H7 (cell line): ENCODE data around the gene RNF149. TPM values are rescaled to one million over a fixed set of nuclear protein-coding genes. Genes with fewer than 3 reads are reported as not detected.
"Not testable (repeated sequence)": the region's sequence is repeated elsewhere in the genome, so short reads cannot be mapped to it uniquely, and the experiment has no call there.

Experiments used
- DNase-seq: peaks from one replicate; pipeline ENCODE4 v3.0.0; 2012
- H3K27me3 ChIP-seq: 2 replicates; pipeline ENCODE4 v1.6.0; 2011; ENCODE audit warnings: mild to moderate bottlenecking, low read length; ENCODE audit not compliant: control insufficient read depth, insufficient read depth
- H3K36me3 ChIP-seq: replicated peaks from 2 replicates; pipeline ENCODE4 v1.5.1; 2011; ENCODE audit warnings: low read length; ENCODE audit not compliant: control insufficient read depth, insufficient read depth
- H3K4me3 ChIP-seq: 2 replicates; pipeline ENCODE4 v1.5.1; 2011; ENCODE audit warnings: low read depth, mild to moderate bottlenecking, control low read depth, low read length, moderate library complexity; ENCODE audit not compliant: insufficient read depth
- total RNA-seq: library from RNA; depleted of rRNA; stranded (reverse); fragments of >200 nt; shearing (Covaris generic); gene quantifications from 2 replicates; pipeline ENCODE4 v1.2.3, GENCODE V29; 2014

RNF149 gene
- total RNA-seq, 1 experiment from 2014 or later = 17.9 TPM

DNA sequence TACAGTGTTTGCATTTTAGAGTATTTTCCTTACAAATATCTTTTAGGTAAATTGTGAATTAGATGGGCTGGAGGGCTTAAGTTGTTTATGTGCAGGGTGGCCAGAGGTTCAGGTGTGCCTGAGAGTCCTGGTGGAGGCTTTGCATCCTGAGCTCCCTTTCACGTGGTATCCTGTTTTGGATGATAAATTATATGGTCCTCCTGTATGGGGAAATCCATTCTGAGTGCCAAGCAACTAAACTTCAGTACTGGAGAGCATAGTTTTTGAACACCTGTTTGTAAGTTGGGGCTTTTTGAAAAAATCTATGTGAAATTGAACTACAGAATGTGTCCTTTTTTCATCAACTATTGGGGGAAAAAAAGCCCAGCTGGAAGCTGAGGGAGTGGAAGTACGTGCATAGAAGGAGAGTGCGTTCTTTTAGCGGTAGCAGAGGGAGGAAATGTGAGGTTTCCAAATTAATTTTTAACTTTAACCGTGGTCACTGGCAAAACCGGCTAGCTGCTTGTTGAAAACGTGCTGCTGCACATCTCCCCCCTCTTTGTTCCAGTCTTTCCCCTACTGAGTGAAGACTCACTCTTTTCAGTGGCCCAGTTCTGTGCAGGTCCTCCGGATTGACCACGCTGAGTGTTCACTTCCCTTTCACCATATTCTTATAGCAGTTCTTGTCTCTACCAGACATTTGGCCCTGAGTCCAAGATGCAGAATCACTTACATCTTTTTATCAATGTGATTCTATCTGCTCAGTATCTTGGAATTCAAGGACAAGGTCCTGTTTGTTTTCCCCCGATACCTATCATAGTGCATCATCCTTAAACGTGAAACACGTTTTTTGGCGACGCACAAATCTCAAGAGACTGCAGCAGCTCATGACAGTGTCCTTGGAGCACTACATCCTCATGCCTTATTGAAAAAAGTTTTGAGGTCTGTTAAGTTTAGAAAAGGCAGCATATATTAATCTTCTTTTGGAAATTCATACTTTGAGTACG is 40.5 kb downstream of the RNF149 start:
- Histone ChIP-seq H3K4me3 (no peak overlapping the region), H3K27me3 (no peaks in the 10 kb centered on the region), H3K36me3 (peaks cover 14% of the 10 kb centered on the region)
- DNase-seq = no peak

DNA sequence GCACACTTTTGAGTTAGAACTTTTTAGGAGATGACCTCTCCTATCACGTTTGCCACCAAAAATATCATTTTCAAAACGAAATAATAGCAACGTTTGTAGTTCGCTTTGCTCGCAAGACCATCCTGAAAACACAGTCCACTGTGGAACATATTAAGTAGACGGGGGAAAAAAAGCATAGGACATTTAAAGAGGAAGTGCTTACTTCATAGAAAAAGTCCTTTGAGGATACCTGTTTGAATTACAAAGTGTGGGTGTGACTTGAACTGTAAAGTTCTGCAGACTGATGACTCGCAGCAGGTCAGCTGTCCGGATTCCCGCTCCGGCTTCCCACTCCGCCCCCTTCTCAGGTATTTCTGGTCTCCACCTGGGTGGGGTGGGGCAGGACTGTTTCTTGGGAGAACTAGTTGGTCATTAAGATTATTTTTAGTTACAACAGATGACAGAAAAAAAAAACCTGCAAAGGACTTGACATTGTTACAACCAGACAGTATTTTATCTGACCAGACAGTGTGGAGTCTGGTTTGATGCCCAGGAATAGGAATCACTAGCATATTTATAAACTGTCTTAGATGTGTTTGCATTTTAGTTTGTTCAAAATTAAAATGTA is 42.5 kb downstream of the RNF149 start:
- Histone ChIP-seq H3K4me3 (no peak overlapping the region), H3K36me3 (peaks cover 19% of the 10 kb centered on the region), H3K27me3 (no peaks in the 10 kb centered on the region)
- peak; percentile 41 for DNase-seq

DNA sequence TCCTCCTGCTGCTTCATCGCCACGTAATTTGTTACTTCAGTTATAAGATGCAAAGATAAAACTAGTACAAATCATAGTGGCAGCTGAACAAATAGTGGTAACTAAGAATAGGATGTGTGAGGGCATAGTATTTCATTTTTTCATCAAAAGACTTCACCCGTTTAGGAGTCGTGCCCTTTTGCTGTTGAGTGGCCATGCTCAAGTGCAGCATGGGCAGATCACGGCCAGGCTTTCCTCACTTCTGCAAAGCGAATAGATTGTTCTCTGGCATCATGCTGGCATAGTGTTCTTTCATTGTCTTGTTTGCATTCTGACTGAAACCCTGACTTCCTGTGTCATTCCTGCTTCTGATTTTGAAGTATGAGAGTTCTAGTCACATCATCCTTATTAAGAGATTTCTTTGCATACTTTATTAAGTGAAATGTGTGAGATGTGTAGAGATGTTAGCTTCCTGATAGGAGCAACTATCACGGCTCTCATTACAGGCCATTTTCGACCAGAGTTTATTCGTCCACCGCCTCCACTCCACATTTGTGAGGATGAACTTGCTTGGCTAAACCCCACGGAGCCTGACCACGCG is 44.1 kb downstream of the RNF149 start:
- no peaks in the 10 kb centered on the region for H3K27me3 ChIP-seq
- DNase-seq = no peak

DNA sequence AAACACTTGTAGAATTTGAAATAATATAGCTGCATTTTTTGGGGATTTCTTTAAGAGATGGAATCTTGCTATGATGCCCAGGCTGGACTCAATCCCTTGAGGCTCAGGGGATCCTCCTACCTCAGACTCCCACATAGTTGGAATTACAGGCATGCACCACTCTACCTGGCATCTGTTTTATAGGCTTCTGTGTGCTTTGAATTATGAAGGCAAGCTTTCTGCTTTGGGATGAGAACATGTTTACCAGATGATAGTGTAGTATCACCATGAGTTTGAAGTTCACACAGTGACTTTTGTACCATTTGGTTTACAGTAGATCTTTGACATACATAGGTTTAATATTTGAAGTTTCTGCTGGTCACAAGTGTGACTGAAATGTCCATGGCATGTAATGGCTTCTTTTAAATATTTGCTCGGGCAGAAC is 45.1 kb downstream of the RNF149 start:
- DNase-seq = no peak
- Histone ChIP-seq H3K36me3 (peaks cover 14% of the 10 kb centered on the region), H3K4me3 (no peak overlapping the region), H3K27me3 (no peaks in the 10 kb centered on the region)

More for the DNA sequence above, 44.1 kb downstream of the RNF149 start:
- Histone ChIP-seq H3K36me3 (peaks cover 14% of the 10 kb centered on the region), H3K4me3 (no peak overlapping the region)

DNA sequence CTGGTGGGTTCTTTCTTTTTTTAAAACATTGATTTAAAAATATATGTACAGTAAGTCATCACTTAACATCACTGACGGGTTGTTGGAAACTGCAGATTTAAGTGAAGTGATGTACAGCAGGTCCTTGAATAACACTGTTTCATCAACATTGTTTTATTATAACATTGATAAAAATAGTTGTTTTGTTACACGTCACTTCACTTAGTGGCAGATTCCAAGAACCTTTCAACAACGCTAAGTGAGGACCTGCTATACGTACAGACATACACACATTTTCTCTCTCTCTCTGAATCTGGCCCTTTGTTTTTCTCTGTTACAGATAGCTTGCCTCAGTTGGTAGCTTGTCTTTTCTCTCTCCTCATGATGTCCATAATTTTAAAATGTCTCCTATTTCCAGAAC is 46.4 kb downstream of the RNF149 start:
- DNase-seq = no peak
- H3K36me3 ChIP-seq = peaks cover 14% of the 10 kb centered on the region
- no peaks in the 10 kb centered on the region for H3K27me3 ChIP-seq
- no peak overlapping the region for H3K4me3 ChIP-seq

DNA sequence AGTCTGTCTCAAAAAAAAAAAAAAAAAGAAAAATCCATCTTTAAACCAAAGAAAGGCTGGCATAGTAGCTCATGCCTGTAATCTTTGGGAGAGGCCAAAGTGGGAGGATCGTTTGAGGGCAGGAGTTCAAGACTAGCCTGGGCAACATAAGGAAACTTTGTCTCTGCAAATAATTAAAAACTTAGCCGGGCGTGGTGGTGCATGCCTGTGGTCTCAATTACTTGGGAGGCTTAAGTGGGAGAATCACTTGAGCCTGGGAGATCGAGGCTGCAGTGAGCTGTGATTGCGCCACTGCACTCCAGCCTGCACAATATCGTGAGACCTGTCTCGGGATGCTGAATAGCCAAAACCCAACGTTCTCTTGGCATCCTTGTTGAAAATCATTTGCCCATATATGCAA is 49.7 kb downstream of the RNF149 start:
- Histone ChIP-seq H3K27me3 (no peaks in the 10 kb centered on the region), H3K4me3 (no peak overlapping the region), H3K36me3 (peaks cover 11% of the 10 kb centered on the region)
- no peak for DNase-seq

DNA sequence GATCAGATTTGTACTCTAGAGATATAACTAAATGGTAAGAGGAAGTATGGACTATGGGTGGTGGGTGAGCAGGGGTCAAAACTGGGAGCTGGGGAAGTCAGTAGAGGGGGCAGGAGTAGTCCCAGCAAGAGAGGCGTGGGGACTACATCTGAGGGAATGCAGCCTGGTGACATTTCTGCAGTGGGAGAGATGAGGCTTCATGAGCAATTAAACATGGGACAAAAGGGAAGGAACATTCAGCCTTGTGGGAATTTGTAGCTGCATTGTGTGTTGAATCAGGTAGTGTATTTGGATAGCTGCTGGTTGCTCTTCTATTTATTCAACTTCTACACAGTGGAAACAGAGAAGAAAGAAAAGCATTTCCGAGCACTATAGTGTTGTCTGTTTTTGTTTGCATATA is 52.2 kb downstream of the RNF149 start:
- H3K4me3 ChIP-seq = no peak overlapping the region
- DNase-seq = no peak
- no peaks in the 10 kb centered on the region; the same call in none of the 2 replicates for H3K36me3 ChIP-seq
- no peaks in the 10 kb centered on the region for H3K27me3 ChIP-seq

DNA sequence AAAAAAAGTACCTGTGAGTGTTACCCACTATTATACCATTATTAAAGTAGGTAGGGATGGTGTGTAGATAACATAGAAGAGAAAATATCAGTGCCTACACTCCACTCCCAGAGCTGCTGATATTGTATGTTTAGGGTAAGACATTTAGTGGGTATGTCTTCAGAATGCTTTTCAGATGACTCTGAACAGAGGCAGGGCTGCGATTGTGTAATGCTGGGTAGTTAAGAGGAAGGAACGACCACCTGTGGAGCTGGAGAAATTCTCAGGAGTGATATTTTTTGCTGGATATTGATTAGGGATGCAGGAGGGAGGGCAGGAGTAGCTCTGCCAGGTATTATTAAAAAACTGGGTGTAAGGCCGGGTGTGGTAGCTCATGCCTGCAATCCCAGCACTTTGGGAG is 53.0 kb downstream of the RNF149 start:
- DNase-seq = no peak
- Histone ChIP-seq H3K27me3 (no peaks in the 10 kb centered on the region), H3K36me3 (no peaks in the 10 kb centered on the region; the same call in none of the 2 replicates), H3K4me3 (no peak overlapping the region)

DNA sequence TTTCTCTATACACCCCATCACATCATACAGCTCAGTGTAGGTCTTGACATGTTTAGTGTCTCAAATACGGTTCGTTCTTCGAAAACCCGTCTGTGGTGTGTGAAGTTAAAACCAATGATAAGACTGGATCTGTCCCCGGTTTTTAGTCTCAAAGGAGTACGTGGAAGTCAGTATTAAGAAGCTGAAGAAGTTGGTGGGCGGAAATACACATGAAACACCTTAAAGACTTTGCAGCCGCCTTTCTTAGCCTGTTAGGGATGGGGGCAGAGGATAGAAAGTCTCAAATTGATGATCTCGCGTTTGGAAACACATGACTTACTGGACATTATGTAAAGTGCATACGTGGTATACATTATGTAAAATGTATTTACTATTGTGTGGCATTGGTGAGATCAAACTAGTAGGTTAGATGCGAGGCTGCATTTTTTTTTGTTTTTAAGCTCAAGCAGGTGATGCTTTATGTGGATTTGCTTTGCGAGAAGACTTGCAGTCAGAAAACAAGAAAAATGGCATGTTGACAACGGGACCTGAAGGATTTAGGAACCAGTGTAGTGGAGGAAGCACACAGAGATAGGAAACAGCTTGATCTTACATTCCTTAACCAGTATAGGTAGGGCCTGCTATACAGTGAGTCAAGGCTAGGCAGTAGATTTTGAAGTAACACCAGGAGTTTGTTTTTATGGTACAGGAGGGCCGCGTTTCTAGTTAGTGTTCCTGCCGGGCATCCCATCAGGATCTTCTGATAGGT is 54.6 kb downstream of the RNF149 start:
- H3K36me3 ChIP-seq = no peaks in the 10 kb centered on the region; the same call in none of the 2 replicates
- no peak for DNase-seq
- no peaks in the 10 kb centered on the region for H3K27me3 ChIP-seq
- peak overlapping the region; percentile 97 for H3K4me3 ChIP-seq

DNA sequence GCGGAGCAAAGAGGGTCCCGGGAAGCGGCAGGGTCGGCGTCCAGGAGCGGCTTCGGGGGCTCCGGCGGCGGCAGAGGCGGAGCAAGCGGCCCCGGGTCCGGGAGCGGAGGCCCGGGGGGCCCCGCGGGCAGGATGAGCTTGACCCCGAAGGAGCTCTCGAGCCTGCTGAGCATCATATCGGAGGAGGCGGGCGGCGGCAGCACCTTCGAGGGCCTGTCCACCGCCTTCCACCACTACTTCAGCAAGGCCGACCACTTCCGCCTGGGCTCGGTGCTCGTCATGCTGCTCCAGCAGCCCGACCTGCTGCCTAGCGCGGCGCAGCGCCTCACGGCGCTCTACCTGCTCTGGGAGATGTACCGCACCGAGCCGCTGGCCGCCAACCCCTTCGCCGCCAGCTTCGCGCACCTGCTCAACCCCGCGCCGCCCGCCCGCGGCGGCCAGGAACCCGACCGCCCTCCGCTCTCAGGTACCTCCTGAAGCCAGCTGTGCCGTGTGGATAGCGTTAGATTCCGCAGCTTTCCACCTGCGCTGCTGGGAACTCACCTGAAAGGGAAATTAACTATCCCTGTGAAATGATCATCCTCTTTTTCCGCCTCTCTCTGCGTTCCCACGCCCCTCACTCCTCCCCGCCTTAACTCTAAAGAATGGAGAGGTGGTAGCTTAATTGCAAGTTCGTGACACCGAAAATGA is 55.3 kb downstream of the RNF149 start:
- H3K27me3 ChIP-seq = no peaks in the 10 kb centered on the region
- DNase-seq = peak; percentile 80
- H3K36me3 ChIP-seq = no peaks in the 10 kb centered on the region; the same call in 1 of the 2 replicates
- H3K4me3 ChIP-seq = peak overlapping the region; percentile 97

DNA sequence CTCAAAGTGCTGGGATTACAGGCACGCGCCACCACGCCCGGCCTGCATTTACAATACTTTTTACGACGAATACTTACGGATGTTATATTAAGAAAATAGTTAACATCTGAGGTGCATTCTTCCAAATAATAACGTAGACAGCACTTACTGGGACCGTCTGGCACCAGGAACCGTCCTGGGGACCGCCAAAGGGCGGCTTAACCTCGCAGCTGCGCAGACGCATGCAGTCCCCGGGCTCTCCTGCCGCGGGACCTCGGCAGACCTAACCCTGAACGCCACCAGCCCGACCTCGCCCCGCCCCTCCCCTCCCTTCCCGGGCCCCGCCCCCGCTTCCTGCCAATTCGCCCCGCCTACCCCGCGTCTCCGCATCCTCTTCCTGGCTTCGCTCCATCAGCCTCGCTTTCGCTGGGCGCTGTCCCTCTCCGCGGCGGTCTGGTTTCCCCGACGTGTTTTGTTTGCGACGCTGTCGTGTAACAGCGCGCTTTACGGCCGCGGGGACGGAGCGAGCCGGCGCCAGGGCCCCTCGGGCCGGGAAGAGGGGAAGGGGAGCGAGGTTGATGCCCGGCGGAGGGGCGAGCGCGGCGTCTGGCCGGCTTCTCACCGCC is 56.0 kb downstream of the RNF149 start, which contains the start of gene CNOT11:
CNOT11 (plus strand) TSS at position 479 of the 605 bp plus-strand sequence; CDS start at position 558, 79 bp downstream.
- H3K27me3 ChIP-seq = no peaks in the 10 kb centered on the region
- DNase-seq = peak; percentile 97
- H3K36me3 ChIP-seq = no peaks in the 10 kb centered on the region
- peak within 1 kb of the TSS; percentile 97 for H3K4me3 ChIP-seq

DNA sequence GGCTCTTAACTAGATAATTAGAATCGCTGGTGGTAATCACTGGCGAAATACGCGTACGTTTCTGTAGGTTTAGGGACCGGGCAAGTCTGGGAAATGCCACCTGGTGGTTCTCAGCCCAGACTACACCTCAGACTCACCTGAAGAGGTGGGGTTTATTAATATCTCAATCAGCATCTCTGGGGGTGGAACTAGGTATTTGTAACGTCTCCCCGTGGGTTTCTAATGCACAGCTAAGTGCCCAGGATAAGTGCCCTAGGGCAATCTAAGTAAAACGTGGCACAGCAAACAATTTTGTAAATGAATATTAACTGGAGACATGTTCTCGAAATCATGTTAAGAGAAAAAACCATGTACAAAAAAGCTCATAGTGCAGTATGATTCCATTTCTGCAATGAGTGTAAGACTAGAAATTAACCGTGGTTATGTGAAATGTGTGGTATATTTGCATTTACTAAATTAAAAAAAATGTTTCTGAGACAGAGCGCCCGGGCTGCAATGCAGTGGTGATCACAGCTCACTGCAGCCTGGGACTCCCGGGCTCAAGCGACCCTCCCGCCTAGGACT is 56.6 kb downstream of the RNF149 start:
- Histone ChIP-seq H3K36me3 (no peaks in the 10 kb centered on the region), H3K4me3 (peak overlapping the region; percentile 51), H3K27me3 (no peaks in the 10 kb centered on the region)
- DNase-seq = peak; percentile 63

DNA sequence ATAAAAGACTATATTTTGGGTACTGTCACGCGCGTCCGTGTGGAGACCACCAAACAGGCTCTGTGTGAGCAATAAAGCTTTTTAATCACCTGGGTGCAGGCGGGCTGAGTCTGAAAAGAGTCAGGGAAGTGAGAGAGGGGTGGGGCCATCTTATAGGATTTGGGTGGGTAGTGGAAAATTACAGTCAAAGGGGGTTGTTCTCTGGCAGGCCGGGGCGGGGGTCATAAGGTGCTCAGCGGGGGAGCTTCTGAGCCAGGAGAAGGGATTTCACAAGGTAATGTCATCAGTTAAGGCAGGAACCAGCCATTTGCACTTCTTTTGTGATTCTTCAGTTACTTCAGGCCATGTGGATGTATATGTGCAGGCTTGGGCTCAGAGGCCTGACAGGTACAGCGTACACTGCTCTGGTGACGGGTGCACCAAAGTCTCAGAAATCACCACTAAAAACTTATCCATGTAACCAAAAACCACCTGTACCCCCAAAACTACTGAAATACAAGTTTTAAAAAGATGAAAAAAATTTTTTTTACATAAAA is 57.2 kb downstream of the RNF149 start:
- DNase-seq, H3K36me3 ChIP-seq, H3K4me3 ChIP-seq, H3K27me3 ChIP-seq: not testable (repeated sequence)
